ENCODE results near the gene COMMD7. TPM values are rescaled to one million over a fixed set of nuclear protein-coding genes. Genes with fewer than 3 reads are reported as not detected.

The COMMD7 gene
- polyA plus RNA-seq, 1 donor from 2014 or later: 35.6 TPM

Other genes starting within 250 kb of the COMMD7 start
- 20.4 and 27.2 TPM in 2 replicates for gene NOL4L, start 158.1 kb downstream of the COMMD7 start, polyA plus RNA-seq
- gene C20orf203, start 69.5 kb downstream of the COMMD7 start, polyA plus RNA-seq: 1.9 and 2.6 TPM in 2 replicates
- gene DNMT3B, start 18.9 kb upstream of the COMMD7 start, polyA plus RNA-seq: 8.7 and 9.0 TPM in 2 replicates
- 209 and 210 TPM in 2 replicates for gene MAPRE1, start 76.5 kb upstream of the COMMD7 start, polyA plus RNA-seq
- not detected in 2 replicates for gene EFCAB8, start 115.5 kb upstream of the COMMD7 start, polyA plus RNA-seq

Data from neural cell (in vitro differentiated cells).